ENCODE data around the gene COL5A2. TPM values are rescaled to one million over a fixed set of nuclear protein-coding genes. Genes with fewer than 3 reads are reported as not detected.

Gene COL5A2
- total RNA-seq, 3 donors from 2014 or later: 4.5 to 58.5 (median 31.8) TPM

DNA sequence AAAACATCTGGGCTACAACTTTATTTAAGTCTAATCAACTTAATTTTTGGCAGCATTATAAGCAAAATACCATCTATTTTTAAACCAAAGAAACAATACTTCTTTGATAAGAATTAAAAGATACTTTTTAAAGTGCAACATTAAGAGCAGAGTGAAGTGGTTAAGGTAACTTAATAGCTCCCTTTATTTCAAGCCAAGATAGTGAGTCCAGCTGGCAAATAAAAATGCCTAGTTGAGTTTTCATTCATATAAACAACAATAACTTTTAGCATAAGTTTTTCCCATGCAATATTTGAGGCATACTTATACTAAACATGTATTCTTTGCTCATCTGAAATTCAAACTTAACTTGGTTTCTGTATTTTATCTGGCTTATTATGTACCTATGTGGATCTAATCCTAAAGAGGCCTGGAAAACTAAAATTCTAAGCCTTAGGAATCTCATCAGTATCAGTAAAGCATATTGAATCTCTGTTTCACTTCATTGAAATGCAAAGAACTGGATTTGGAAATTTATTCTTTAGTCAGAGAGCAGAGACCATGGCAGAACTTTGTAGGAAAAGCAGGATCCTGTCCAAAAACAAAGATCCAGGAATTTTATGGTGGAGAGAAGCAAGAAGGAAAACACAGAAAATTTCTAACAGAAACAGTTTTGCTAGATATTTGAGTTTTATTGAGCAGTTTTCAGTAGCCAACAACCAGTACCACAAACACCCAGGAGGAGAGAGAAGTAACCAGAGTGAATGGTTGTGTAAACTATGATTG, 109.5 kb downstream of the COL5A2 start:
- TF ChIP-seq, protein P1, sequence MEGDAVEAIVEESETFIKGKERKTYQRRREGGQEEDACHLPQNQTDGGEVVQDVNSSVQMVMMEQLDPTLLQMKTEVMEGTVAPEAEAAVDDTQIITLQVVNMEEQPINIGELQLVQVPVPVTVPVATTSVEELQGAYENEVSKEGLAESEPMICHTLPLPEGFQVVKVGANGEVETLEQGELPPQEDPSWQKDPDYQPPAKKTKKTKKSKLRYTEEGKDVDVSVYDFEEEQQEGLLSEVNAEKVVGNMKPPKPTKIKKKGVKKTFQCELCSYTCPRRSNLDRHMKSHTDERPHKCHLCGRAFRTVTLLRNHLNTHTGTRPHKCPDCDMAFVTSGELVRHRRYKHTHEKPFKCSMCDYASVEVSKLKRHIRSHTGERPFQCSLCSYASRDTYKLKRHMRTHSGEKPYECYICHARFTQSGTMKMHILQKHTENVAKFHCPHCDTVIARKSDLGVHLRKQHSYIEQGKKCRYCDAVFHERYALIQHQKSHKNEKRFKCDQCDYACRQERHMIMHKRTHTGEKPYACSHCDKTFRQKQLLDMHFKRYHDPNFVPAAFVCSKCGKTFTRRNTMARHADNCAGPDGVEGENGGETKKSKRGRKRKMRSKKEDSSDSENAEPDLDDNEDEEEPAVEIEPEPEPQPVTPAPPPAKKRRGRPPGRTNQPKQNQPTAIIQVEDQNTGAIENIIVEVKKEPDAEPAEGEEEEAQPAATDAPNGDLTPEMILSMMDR (IDR thresholded peaks at IDR 0.05): no peak

DNA sequence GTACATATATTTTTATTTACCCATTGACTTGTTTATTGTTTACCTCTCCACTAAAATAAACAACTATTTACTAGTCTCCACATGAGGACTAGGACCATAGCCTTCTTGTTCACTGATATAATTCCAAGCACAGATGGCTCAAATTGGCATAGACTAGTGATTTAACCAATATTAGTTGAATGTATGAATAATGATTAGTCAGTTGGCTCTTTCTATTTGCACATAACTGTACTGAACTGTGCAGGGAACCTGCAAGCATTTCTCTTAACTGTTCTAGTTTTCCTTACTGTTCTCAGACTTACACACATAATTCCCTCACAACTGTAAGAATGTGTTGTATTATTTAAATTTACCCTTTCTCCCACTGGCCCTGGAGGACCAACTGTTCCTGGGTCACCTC, 113.5 kb downstream of the COL5A2 start:
- H3K36me3 ChIP-seq (ENCODE audit: low read depth): no peaks in the 10 kb centered on the region
- DNase-seq (no peak), ATAC-seq (no peak)
- no peak overlapping the region for H3K4me3 ChIP-seq
- no peaks in the 10 kb centered on the region for H3K9me3 ChIP-seq
- intact Hi-C loops (cut with DNase I, micrococcal nuclease): no loop called here
- TF ChIP-seq, protein P1 (IDR thresholded peaks at IDR 0.05): no peak
- H3K4me1 ChIP-seq (ENCODE audit: low read depth): no peaks in the 10 kb centered on the region

More for the DNA sequence above, 109.5 kb downstream of the COL5A2 start:
- Histone ChIP-seq H3K4me1 (ENCODE audit: low read depth) (no peaks in the 10 kb centered on the region), H3K9me3 (no peaks in the 10 kb centered on the region), H3K36me3 (ENCODE audit: low read depth) (no peaks in the 10 kb centered on the region), H3K4me3 (no peak overlapping the region)
- no peak for DNase-seq
- intact Hi-C loops (cut with DNase I, micrococcal nuclease): no loop called here
- no peak for ATAC-seq

DNA sequence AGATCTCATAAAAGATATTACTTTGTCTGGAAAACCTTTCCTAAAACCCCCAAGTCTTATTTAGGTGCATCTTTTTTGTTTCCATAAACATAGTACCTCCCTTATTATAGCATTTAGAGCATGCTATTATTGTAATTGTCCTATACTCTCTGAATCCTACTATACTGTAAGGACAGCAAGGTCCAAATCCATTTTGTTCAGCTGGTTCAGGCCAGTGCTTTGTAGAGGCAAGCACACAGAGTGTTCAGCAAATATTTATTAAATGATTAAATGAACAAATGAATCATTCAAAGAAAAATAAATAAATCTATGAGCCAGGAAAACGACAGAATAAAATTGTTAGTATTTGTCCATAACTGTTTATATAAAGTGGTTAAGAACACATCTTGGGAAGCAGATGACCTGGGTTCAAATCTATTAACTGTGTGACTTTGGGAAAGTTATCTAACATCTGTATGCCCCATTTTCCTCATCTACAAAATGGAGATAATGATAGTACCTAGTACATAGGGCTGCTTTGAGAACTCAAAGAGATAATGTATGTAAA, 119.4 kb downstream of the COL5A2 start:
- Histone ChIP-seq H3K4me1 (ENCODE audit: low read depth) (no peaks in the 10 kb centered on the region), H3K9me3 (no peaks in the 10 kb centered on the region), H3K4me3 (no peak overlapping the region), H3K36me3 (ENCODE audit: low read depth) (no peaks in the 10 kb centered on the region)
- intact Hi-C loops (cut with DNase I, micrococcal nuclease): no loop called here
- DNase-seq (no peak), ATAC-seq (no peak)
- TF ChIP-seq, protein P1 (IDR thresholded peaks at IDR 0.05): no peak

DNA sequence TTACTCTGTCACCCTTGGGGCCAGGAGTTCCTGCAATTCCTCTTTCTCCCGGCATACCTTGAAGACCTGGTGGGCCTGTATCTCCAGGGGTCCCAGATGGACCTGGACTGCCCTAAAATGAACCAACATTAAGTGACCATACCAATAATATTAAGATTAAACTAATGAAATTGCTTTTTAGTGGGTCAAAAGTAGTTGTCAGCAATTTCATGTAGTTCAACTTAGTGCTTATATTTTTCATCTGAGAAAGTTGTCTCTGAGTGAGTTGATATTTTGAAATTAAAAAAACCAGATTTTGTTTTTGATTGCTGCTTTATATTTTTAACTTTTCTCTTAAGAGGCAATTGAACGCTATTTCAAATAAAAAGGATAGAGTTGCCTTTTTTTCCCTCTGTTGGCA, 122.2 kb downstream of the COL5A2 start:
- ATAC-seq (no peak), DNase-seq (no peak)
- H3K4me1 ChIP-seq (ENCODE audit: low read depth): no peaks in the 10 kb centered on the region
- intact Hi-C loops (cut with DNase I, micrococcal nuclease): no loop called here
- no peaks in the 10 kb centered on the region for H3K9me3 ChIP-seq
- no peaks in the 10 kb centered on the region for H3K36me3 ChIP-seq (ENCODE audit: low read depth)
- H3K4me3 ChIP-seq: no peak overlapping the region
- TF ChIP-seq, protein P1 (IDR thresholded peaks at IDR 0.05): no peak

DNA sequence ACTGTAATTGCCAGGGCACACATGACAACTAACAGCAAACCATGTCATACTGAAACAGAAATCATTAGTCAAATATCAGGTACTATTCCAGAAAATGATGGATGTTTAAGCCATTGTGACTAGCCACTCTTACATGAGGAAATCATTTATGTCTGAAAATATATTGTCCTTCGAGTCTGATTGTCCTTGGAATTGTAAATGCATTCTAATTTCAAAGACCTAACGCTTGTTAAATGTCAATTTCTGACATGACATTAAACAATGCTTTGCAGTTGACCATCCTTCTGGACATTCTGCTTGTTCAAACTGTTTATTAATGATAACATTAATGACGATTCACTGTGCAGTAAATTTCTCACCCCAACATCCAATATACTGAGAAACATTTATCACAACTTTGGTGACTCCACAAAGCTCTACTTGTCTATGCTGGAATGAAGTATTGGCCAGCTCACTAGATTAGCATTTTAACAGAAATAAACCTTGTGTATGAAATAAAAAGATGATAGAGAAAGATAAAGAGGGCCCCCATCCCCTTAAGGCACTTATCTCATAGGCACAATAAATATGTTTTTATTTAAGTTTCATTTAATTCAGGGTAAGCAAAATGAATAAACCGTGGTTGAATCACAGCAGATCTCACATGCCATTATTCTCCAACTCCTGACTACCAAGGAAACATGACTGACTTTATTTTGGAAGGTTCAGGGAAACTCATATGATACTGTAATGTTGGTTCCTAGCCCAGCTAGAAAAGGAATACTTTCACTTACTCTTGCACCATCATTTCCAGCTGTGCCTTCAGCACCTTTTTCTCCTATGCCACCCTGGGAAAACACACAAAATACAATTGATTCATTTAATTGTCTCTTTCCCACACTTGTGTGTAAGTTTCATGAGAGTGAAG, 123.1 kb downstream of the COL5A2 start:
- H3K36me3 ChIP-seq (ENCODE audit: low read depth): no peaks in the 10 kb centered on the region
- DNase-seq (no peak), ATAC-seq (no peak)
- intact Hi-C loops (cut with DNase I, micrococcal nuclease): no loop called here
- TF ChIP-seq, protein P1 (IDR thresholded peaks at IDR 0.05): no peak
- H3K9me3 ChIP-seq: no peaks in the 10 kb centered on the region
- no peak overlapping the region for H3K4me3 ChIP-seq
- no peaks in the 10 kb centered on the region for H3K4me1 ChIP-seq (ENCODE audit: low read depth)

All from mucosa of descending colon (tissue), 3 donors.